ENCODE results near the gene GTPBP6.

The GTPBP6 gene

GRCh38 chrX:291411-291901 is 27.1 kb downstream of the GTPBP6 start:
- no peaks in the 10 kb centered on the region for H3K27me3 ChIP-seq (replicated peaks)
- H3K4me3 ChIP-seq (ENCODE audit: low read depth, low read length): no peak overlapping the region
- in situ Hi-C loops (cut with HindIII; ENCODE audit: low pct_ligation_motif_present, low sequenced_read_pairs): no loop called here
- peaks cover 15% of the 10 kb centered on the region for H3K36me3 ChIP-seq (replicated peaks)
- TF ChIP-seq CTCF (IDR thresholded peaks at IDR 0.05; ENCODE audit: low read depth, low read length, missing control alignments): no peak
- no peak overlapping the region for H3K27ac ChIP-seq
- DNase-seq: no peak

GRCh38 chrX:290476-291166 is 28.0 kb downstream of the GTPBP6 start:
- no peak for DNase-seq
- no peaks in the 10 kb centered on the region for H3K27me3 ChIP-seq (replicated peaks)
- no peak overlapping the region for H3K4me3 ChIP-seq (ENCODE audit: low read depth, low read length)
- peaks cover 15% of the 10 kb centered on the region for H3K36me3 ChIP-seq (replicated peaks)
- in situ Hi-C loops (cut with HindIII; ENCODE audit: low pct_ligation_motif_present, low sequenced_read_pairs): no loop called here
- H3K27ac ChIP-seq: no peak overlapping the region
- TF ChIP-seq CTCF (IDR thresholded peaks at IDR 0.05; ENCODE audit: low read depth, low read length, missing control alignments): no peak

GRCh38 chrX:288561-288991 is 30.0 kb downstream of the GTPBP6 start:
- in situ Hi-C loops (cut with HindIII; ENCODE audit: low pct_ligation_motif_present, low sequenced_read_pairs): no loop called here
- Histone ChIP-seq H3K27me3 (replicated peaks) (no peaks in the 10 kb centered on the region), H3K36me3 (replicated peaks) (peaks cover 19% of the 10 kb centered on the region), H3K4me3 (ENCODE audit: low read depth, low read length) (no peak overlapping the region), H3K27ac (no peak overlapping the region)
- no peak for TF ChIP-seq CTCF (IDR thresholded peaks at IDR 0.05; ENCODE audit: low read depth, low read length, missing control alignments)
- DNase-seq: no peak

- no peak for DNase-seq
- Histone ChIP-seq H3K27me3 (replicated peaks) (no peaks in the 10 kb centered on the region), H3K36me3 (replicated peaks) (peaks cover 10% of the 10 kb centered on the region), H3K27ac (no peak overlapping the region), H3K4me3 (ENCODE audit: low read depth, low read length) (no peak overlapping the region)
- no peak for TF ChIP-seq CTCF (IDR thresholded peaks at IDR 0.05; ENCODE audit: low read depth, low read length, missing control alignments)
- in situ Hi-C loops (cut with HindIII; ENCODE audit: low pct_ligation_motif_present, low sequenced_read_pairs): no loop called here
Measured at GRCh38 chrX:287670-288069, 30.9 kb downstream of the GTPBP6 start.

- in situ Hi-C loops (cut with HindIII; ENCODE audit: low pct_ligation_motif_present, low sequenced_read_pairs): no loop called here
Measured at GRCh38 chrX:285076-285677, 33.4 kb downstream of the GTPBP6 start.

More at GRCh38 chrX:285076-285677, 33.4 kb downstream of the GTPBP6 start:
- no peak overlapping the region for H3K4me3 ChIP-seq (ENCODE audit: low read depth, low read length)
- H3K27me3 ChIP-seq (replicated peaks): no peaks in the 10 kb centered on the region
- no peak for DNase-seq
- no peak for TF ChIP-seq CTCF (IDR thresholded peaks at IDR 0.05; ENCODE audit: low read depth, low read length, missing control alignments)
- H3K27ac ChIP-seq: no peak overlapping the region
- H3K36me3 ChIP-seq (replicated peaks): peaks cover 9% of the 10 kb centered on the region

All from brain microvascular endothelial cell (primary cell).